K562 (cell line): Measurements from ENCODE around the gene NCMAP. TPM values are rescaled to one million over a fixed set of nuclear protein-coding genes. Genes with fewer than 3 reads are reported as not detected.

Source experiments
- ADNP ChIP-seq: fragments of 200-800 bp; sonication (Bioruptor generic); IDR thresholded peaks from 2 replicates; pipeline ENCODE4 v1.6.1; 2016; ENCODE audit warnings: missing genetic modification characterization, missing compliant biosample characterization
- ATF3 ChIP-seq, 2 experiments: fragments of 450-650 bp in 1 of 2; sonication (generic) in 1 of 2; formaldehyde crosslinking in 1 of 2; IDR thresholded peaks in 1 of 2; conservative IDR thresholded peaks in 1 of 2; 2 replicates each; pipeline versions ENCODE4 v1.6.1 to v1.8.1; 2016 to 2023; ENCODE audit warnings: mild to moderate bottlenecking in 2 of 2, moderate library complexity in 2 of 2, inconsistent platforms in 1 of 2, missing genetic modification reagents in 1 of 2
- CBX5 ChIP-seq: IDR thresholded peaks from 2 replicates; pipeline ENCODE4 v1.6.1; 2014; ENCODE audit warnings: low read depth, borderline replicate concordance
- COPS2 ChIP-seq: fragments of 450-650 bp; conservative IDR thresholded peaks from 2 replicates; pipeline ENCODE4 v1.6.1; 2016; ENCODE audit warnings: mild to moderate bottlenecking, moderate library complexity
- ELK3 ChIP-seq: fragments of 450-650 bp; formaldehyde crosslinking; IDR thresholded peaks from 2 replicates; pipeline ENCODE4 v1.4.0; 2020; ENCODE audit warnings: mild to moderate bottlenecking
- EP400 ChIP-seq: fragments of 450-650 bp; IDR thresholded peaks from 2 replicates; pipeline ENCODE4 v1.6.1; 2017; ENCODE audit warnings: antibody characterized with exemption, mild to moderate bottlenecking, moderate library complexity
- ETS2 ChIP-seq: IDR thresholded peaks from 2 replicates; pipeline ENCODE4 v1.6.1; 2016; ENCODE audit warnings: borderline replicate concordance, missing genetic modification characterization, mild to moderate bottlenecking, moderate library complexity, missing compliant biosample characterization; ENCODE audit not compliant: poor library complexity, severe bottlenecking
- EZH2 ChIP-seq: IDR thresholded peaks from 2 replicates; pipeline ENCODE4 v1.6.1; 2012; ENCODE audit warnings: low read depth, mild to moderate bottlenecking, inconsistent platforms, low read length, borderline replicate concordance
- KLF6 ChIP-seq: fragments of 250-450 bp; sonication (Bioruptor Pico); IDR thresholded peaks from 2 replicates; pipeline ENCODE4 v1.4.0; 2020; ENCODE audit warnings: mild to moderate bottlenecking, moderate library complexity, borderline replicate concordance
- MBD2 ChIP-seq: sonication (generic); IDR thresholded peaks from 2 replicates; pipeline ENCODE4 v1.6.1; 2016; ENCODE audit warnings: low read depth, borderline replicate concordance
- NELFE ChIP-seq: IDR thresholded peaks from 2 replicates; pipeline ENCODE4 v1.6.1; 2011; ENCODE audit warnings: mild to moderate bottlenecking; ENCODE audit not compliant: insufficient read depth, insufficient read length
- NKRF ChIP-seq: fragments of 450-650 bp; IDR thresholded peaks from 2 replicates; pipeline ENCODE4 v1.6.1; 2016; ENCODE audit warnings: borderline replicate concordance
- POLR2AphosphoS5 ChIP-seq: IDR thresholded peaks from 2 replicates; pipeline ENCODE4 v1.6.1; 2011; ENCODE audit warnings: mild to moderate bottlenecking, low read depth, low read length, moderate library complexity; ENCODE audit not compliant: control insufficient read depth, insufficient read depth
- PYGO2 ChIP-seq: fragments of 450-650 bp; IDR thresholded peaks from 2 replicates; pipeline ENCODE4 v1.6.1; 2016; ENCODE audit warnings: mild to moderate bottlenecking, missing genetic modification characterization, moderate library complexity, missing compliant biosample characterization
- SNAPC5 ChIP-seq: fragments of 250-450 bp; sonication (Bioruptor Pico); IDR thresholded peaks from 2 replicates; pipeline ENCODE4 v1.8.0; 2021; ENCODE audit warnings: moderate library complexity, mild to moderate bottlenecking, inconsistent platforms
- SREBF1 ChIP-seq: fragments of 150-350 bp; IDR thresholded peaks from 2 replicates; pipeline ENCODE4 v1.6.1; 2014; ENCODE audit warnings: antibody characterized with exemption, low read depth, low read length, borderline replicate concordance
- TEAD2 ChIP-seq: fragments of 450-650 bp; IDR thresholded peaks from 2 replicates; pipeline ENCODE4 v1.6.1; 2016; ENCODE audit warnings: missing genetic modification characterization, control low read depth, missing compliant biosample characterization
- ZFP36 ChIP-seq: fragments of 150-350 bp; IDR thresholded peaks from 2 replicates; pipeline ENCODE4 v1.6.1; 2018; ENCODE audit warnings: low read length, low read depth; ENCODE audit not compliant: partially characterized antibody
- ZNF133 ChIP-seq: fragments of 250-450 bp; sonication (Bioruptor Pico); IDR thresholded peaks from 2 replicates; pipeline ENCODE4 v1.4.0; 2020; ENCODE audit warnings: mild to moderate bottlenecking
- ZNF695 ChIP-seq: fragments of 450-650 bp; formaldehyde crosslinking; IDR thresholded peaks from 2 replicates; pipeline ENCODE4 v1.4.0; 2020; ENCODE audit warnings: mild to moderate bottlenecking, moderate library complexity
- ZNF696 ChIP-seq: fragments of 250-450 bp; sonication (Bioruptor Pico); conservative IDR thresholded peaks from 2 replicates; pipeline ENCODE4 v1.4.0; 2020; ENCODE audit warnings: mild to moderate bottlenecking, moderate library complexity
- polyA plus RNA-seq, 8 experiments: library from polyadenylated mRNA; depleted of rRNA in 4 of 8; stranded (reverse) in 5 of 8; unstranded in 3 of 8; fragments of >200 nt; fragmentation: Nextera tagmentation in 2 of 8; fragmentation: Illumina TruSeq in 1 of 8; extraction: Ambion mirVana in 2 of 8; extraction: Trizol in 1 of 8; gene quantifications; 2 replicates each; pipeline versions ENCODE4 v1.2.1 to v1.2.3, GENCODE V29; 2011 to 2014; ENCODE audit warnings: inconsistent platforms in 1 of 8, missing spikeins in 1 of 8
- total RNA-seq, 7 experiments: library from RNA; depleted of rRNA in 6 of 7; stranded (reverse); fragments of >200 nt in 6 of 7; fragmentation: Illumina TruSeq in 2 of 7; extraction: Trizol in 2 of 7; gene quantifications; 2 replicates each; pipeline versions ENCODE4 v1.2.1 to v1.2.3, GENCODE V29; 2011 to 2021; ENCODE audit warnings: low replicate concordance in 1 of 7
- TF ChIP-seq, protein P1 (sequence below): fragments of 450-650 bp; IDR thresholded peaks from 2 replicates; pipeline ENCODE4 v1.6.1; 2014; ENCODE audit warnings: low read depth, mild to moderate bottlenecking, moderate library complexity, borderline replicate concordance

The NCMAP gene
- total and polyA plus RNA-seq, 9 of the 15 experiments (the other 6 are each of a cell fraction or from before 2014, with no cell fraction given), result 0.03 TPM; not detected in 8

DNA sequence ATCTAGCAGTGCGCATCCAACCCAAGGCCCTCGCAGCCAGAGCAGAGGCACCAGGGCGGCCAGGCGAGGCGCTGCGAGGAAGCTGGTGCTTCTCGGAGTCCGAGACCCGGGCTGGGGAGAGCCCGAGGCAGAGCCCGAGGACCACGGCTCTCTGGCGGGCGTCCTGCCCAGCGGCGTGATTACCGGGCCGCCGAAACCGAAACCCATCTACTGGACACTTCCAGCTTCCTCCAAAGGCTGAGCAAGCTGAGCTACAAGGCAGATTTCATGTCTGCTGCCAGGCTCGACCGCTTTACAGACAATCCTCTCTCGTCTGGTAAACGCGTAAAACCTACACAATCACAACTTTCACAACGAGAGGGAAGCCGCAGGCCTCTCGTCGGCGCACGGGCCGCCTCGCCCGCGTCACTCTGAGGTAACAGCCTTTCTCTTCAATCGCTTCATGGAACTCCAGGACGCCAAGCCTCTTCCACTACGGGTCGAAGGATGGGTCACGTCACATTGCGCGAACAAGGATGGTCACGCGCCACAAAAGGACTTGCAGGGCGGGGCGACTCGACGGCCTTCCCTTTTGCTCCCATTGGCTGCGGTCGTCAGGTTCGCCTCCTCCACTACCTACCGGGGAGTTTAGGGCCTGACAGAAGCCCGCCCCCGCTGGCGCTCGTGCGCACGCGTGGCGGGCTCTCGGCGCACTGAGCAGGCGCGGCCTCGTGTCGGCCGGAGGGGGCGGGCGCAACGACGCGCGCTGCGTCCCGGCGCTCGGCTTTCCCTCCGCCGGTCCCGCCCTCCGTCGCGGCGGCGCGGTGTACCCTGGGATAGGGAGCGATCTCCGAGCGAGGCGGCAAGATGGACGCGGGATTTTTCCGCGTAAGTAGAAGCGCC, 86.8 kb downstream of the NCMAP start, which contains the start of gene SRRM1 (continued):
- TF ChIP-seq ZFP36 (peak; percentile 40), MBD2 (peak; percentile 70; the same call in 1 of the 2 replicates), ZNF133 (CRISPR knock-in tag) (no peak), NELFE (no peak), EP400 (peak; percentile 81), EZH2 (no peak), PYGO2 (tag) (no peak), ETS2 (no peak), TEAD2 (tag) (no peak), POLR2AphosphoS5 (peak; percentile 74), SNAPC5 (CRISPR knock-in tag) (no peak), ZNF696 (CRISPR knock-in tag) (no peak), ELK3 (no peak), ATF3 (IDR thresholded peaks at IDR 0.05) (peak; percentile 41; the same call in 1 of the 2 replicates), ATF3 (CRISPR knock-in tag; conservative IDR thresholded peaks at IDR 0.05) (peak; percentile 77), KLF6 (CRISPR knock-in tag) (no peak), ADNP (tag) (no peak), ZNF695 (CRISPR knock-in tag) (no peak), COPS2 (no peak), NKRF (no peak; the same call in 1 of the 2 replicates), CBX5 (no peak), SREBF1 (no peak)
- TF ChIP-seq, protein P1, sequence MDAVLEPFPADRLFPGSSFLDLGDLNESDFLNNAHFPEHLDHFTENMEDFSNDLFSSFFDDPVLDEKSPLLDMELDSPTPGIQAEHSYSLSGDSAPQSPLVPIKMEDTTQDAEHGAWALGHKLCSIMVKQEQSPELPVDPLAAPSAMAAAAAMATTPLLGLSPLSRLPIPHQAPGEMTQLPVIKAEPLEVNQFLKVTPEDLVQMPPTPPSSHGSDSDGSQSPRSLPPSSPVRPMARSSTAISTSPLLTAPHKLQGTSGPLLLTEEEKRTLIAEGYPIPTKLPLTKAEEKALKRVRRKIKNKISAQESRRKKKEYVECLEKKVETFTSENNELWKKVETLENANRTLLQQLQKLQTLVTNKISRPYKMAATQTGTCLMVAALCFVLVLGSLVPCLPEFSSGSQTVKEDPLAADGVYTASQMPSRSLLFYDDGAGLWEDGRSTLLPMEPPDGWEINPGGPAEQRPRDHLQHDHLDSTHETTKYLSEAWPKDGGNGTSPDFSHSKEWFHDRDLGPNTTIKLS, result peak; percentile 87
